GM10847 (cell line): ENCODE data around the gene FANCD2OS.

Experiments
- POLR2A ChIP-seq: IDR thresholded peaks from 2 replicates; pipeline ENCODE4 v1.6.1; 2011; ENCODE audit not compliant: insufficient read length; ENCODE audit errors: extremely low read depth

Gene FANCD2OS

GRCh38 chr3:10116928-10117327, 8.9 kb upstream of the FANCD2OS start:
- no peak for TF ChIP-seq POLR2A

- no peak for TF ChIP-seq POLR2A
Measured at GRCh38 chr3:10116138-10116460, 8.0 kb upstream of the FANCD2OS start.

- peak; percentile 98 for TF ChIP-seq POLR2A
Measured at GRCh38 chr3:10115326-10116137, 7.5 kb upstream of the FANCD2OS start, which contains the start of gene BRK1. Gene BRK1, plus strand, starts transcription at chr3:10115675. Its CDS starts 27 bp downstream, at chr3:10115702.

- no peak for TF ChIP-seq POLR2A
Measured at GRCh38 chr3:10106919-10107318, 1.1 kb downstream of the FANCD2OS start.

GRCh38 chr3:10099041-10099440, 9.0 kb downstream of the FANCD2OS start:
- no peak for TF ChIP-seq POLR2A

- no peak for TF ChIP-seq POLR2A
Measured at GRCh38 chr3:10093678-10094077, 14.4 kb downstream of the FANCD2OS start.

GRCh38 chr3:10090179-10090578, 17.9 kb downstream of the FANCD2OS start:
- TF ChIP-seq POLR2A = no peak

GRCh38 chr3:10088256-10088655, 19.8 kb downstream of the FANCD2OS start:
- TF ChIP-seq POLR2A = no peak

- no peak for TF ChIP-seq POLR2A
Measured at GRCh38 chr3:10085738-10086137, 22.3 kb downstream of the FANCD2OS start.

- no peak for TF ChIP-seq POLR2A
Measured at GRCh38 chr3:10081871-10082270, 26.2 kb downstream of the FANCD2OS start.

GRCh38 chr3:10074666-10075065, 33.4 kb downstream of the FANCD2OS start:
- no peak for TF ChIP-seq POLR2A

- no peak for TF ChIP-seq POLR2A
Measured at GRCh38 chr3:10055097-10055496, 53.0 kb downstream of the FANCD2OS start.
